Right atrium auricular region (tissue), 2 donors: ENCODE results near the gene DDIAS. TPM values are rescaled to one million over a fixed set of nuclear protein-coding genes. Genes with fewer than 3 reads are reported as not detected.

Experiments used
- DNase-seq: peaks from one replicate; pipeline ENCODE4 v3.0.0-alpha.2; 2019; ENCODE audit warnings: low spot score
- H3K27ac ChIP-seq, 2 donors: fragments of 200-600 bp; sonication (generic); 1 replicate in 1 of 2; 2 replicates in 1 of 2; pipeline ENCODE4 v1.5.1; 2016 to 2019
- H3K27me3 ChIP-seq, 2 donors: fragments of 200-600 bp; sonication (generic); one replicate each; pipeline versions ENCODE4 v1.5.1 to v1.6.0; 2017 to 2019
- H3K36me3 ChIP-seq: fragments of 200-600 bp; sonication (generic); one replicate; pipeline ENCODE4 v1.5.1; 2016
- H3K4me1 ChIP-seq, 2 donors: fragments of 200-600 bp; sonication (generic); one replicate each; pipeline versions ENCODE4 v1.5.1 to v1.6.0; 2017 to 2019
- H3K4me3 ChIP-seq, 2 donors: fragments of 200-600 bp; sonication (generic); 1 replicate in 1 of 2; 2 replicates in 1 of 2; pipeline ENCODE4 v1.5.1; 2017 to 2019; ENCODE audit warnings: mild to moderate bottlenecking in 1 of 2, moderate library complexity in 1 of 2
- H3K9me3 ChIP-seq, 2 donors: fragments of 200-600 bp; sonication (generic); one replicate each; pipeline ENCODE4 v1.5.1; 2019
- CTCF ChIP-seq, 2 donors: fragments of 200-600 bp; sonication (generic); IDR thresholded peaks; one replicate each; pipeline ENCODE4 v1.5.1; 2019; ENCODE audit warnings: antibody characterized with exemption in 2 of 2
- total RNA-seq, 2 donors: library from RNA; depleted of rRNA; stranded (reverse); fragments of >200 nt; gene quantifications; one replicate each; pipeline ENCODE4 v1.1.0, GENCODE V29; 2016

The DDIAS gene
- total RNA-seq, 2 donors from 2014 or later: 0.55 to 2.0 TPM

GRCh38 chr11:82899957-82900276 lies 1.6 kb upstream of the DDIAS start:
- Histone ChIP-seq H3K27ac (peak overlapping the region; percentile 92 to 95), H3K9me3 (no peaks in the 10 kb centered on the region), H3K4me1 (peaks cover 0 to 30% of the 10 kb centered on the region in 2 donors), H3K4me3 (peak overlapping the region; percentile 72 to 79), H3K27me3 (no peaks in the 10 kb centered on the region), H3K36me3 (no peaks in the 10 kb centered on the region)
- no peak for TF ChIP-seq CTCF (IDR thresholded peaks at IDR 0.05)
- no peak for DNase-seq

- no peaks in the 10 kb centered on the region for H3K36me3 ChIP-seq
- peak within 1 kb of the TSS; percentile 72 to 79 for H3K4me3 ChIP-seq
- peaks cover 0 to 30% of the 10 kb centered on the region in 2 donors for H3K4me1 ChIP-seq
- DNase-seq: peak; percentile 96
- peak within 1 kb of the TSS; percentile 92 to 95 for H3K27ac ChIP-seq
- no peaks in the 10 kb centered on the region for H3K9me3 ChIP-seq
- peak in 1 of 2 donors; percentile 22 for TF ChIP-seq CTCF (IDR thresholded peaks at IDR 0.05)
- H3K27me3 ChIP-seq: no peaks in the 10 kb centered on the region
Measured at GRCh38 chr11:82900277-82901164, 1.0 kb upstream of the DDIAS start, which contains the start of gene PRCP. Gene PRCP (minus strand): TSS chr11:82900430. CDS start chr11:82900402, 28 bp downstream.

GRCh38 chr11:82901922-82902485 lies 468 bp downstream of the DDIAS start:
- no peak for TF ChIP-seq CTCF (IDR thresholded peaks at IDR 0.05)
- Histone ChIP-seq H3K27me3 (no peaks in the 10 kb centered on the region), H3K4me3 (peak overlapping the region; percentile 72 to 79), H3K4me1 (peaks cover 0 to 30% of the 10 kb centered on the region in 2 donors), H3K36me3 (no peaks in the 10 kb centered on the region), H3K27ac (no peak overlapping the region), H3K9me3 (no peaks in the 10 kb centered on the region)
- DNase-seq: no peak

GRCh38 chr11:82902880-82903279 lies 1.3 kb downstream of the DDIAS start:
- H3K9me3 ChIP-seq: no peaks in the 10 kb centered on the region
- H3K4me1 ChIP-seq: peaks cover 0 to 26% of the 10 kb centered on the region in 2 donors
- no peak for DNase-seq
- H3K36me3 ChIP-seq: no peaks in the 10 kb centered on the region
- H3K27me3 ChIP-seq: no peaks in the 10 kb centered on the region
- no peak overlapping the region for H3K27ac ChIP-seq
- H3K4me3 ChIP-seq: no peak overlapping the region
- no peak for TF ChIP-seq CTCF (IDR thresholded peaks at IDR 0.05)

- Histone ChIP-seq H3K27ac (no peak overlapping the region), H3K4me3 (no peak overlapping the region), H3K9me3 (no peaks in the 10 kb centered on the region), H3K4me1 (peaks cover 0 to 17% of the 10 kb centered on the region in 2 donors), H3K36me3 (no peaks in the 10 kb centered on the region), H3K27me3 (no peaks in the 10 kb centered on the region)
- no peak for TF ChIP-seq CTCF (IDR thresholded peaks at IDR 0.05)
- DNase-seq: no peak
Measured at GRCh38 chr11:82903843-82904586, 2.5 kb downstream of the DDIAS start.
